IPS DF 19.7 (cell line): ENCODE results near the gene RASA4B.
"Not testable (repeated sequence)": the region's sequence is repeated elsewhere in the genome, so short reads cannot be mapped to it uniquely, and the experiment has no call there.

Source experiments
- DNase-seq: peaks from one replicate; pipeline ENCODE4 v3.0.0-alpha.2; 2013; ENCODE audit warnings: low read depth, low spot score

The RASA4B gene

GRCh38 chr7:102517550-102518147, at the start of gene RASA4B:
Gene RASA4B, minus strand, starts transcription at chr7:102517777. Its CDS starts 67 bp downstream, at chr7:102517710.
- DNase-seq = not testable (repeated sequence)

- DNase-seq = not testable (repeated sequence)
Observed at GRCh38 chr7:102550808-102551422, 33.3 kb upstream of the RASA4B start, which contains the start of gene SPDYE2. Gene SPDYE2, plus strand, starts transcription at chr7:102551226. Its CDS starts 2,030 bp downstream, at chr7:102553256.

- DNase-seq = not testable (repeated sequence)
Observed at GRCh38 chr7:102546353-102546752, 28.8 kb upstream of the RASA4B start.

- not testable (repeated sequence) for DNase-seq
Observed at GRCh38 chr7:102545288-102545687, 27.7 kb upstream of the RASA4B start.

- not testable (repeated sequence) for DNase-seq
Observed at GRCh38 chr7:102544372-102544771, 26.8 kb upstream of the RASA4B start.

GRCh38 chr7:102543596-102543995, 26.0 kb upstream of the RASA4B start, which contains the start of gene UPK3BL2:
Gene UPK3BL2, minus strand, starts transcription at chr7:102543696. Its CDS starts 60 bp downstream, at chr7:102543636.
- not testable (repeated sequence) for DNase-seq

GRCh38 chr7:102542771-102543170, 25.2 kb upstream of the RASA4B start:
- DNase-seq = not testable (repeated sequence)

- not testable (repeated sequence) for DNase-seq
Observed at GRCh38 chr7:102542083-102542482, 24.5 kb upstream of the RASA4B start.

GRCh38 chr7:102540604-102541003, 23.0 kb upstream of the RASA4B start:
- DNase-seq = not testable (repeated sequence)

GRCh38 chr7:102535062-102535615, 17.6 kb upstream of the RASA4B start:
- DNase-seq = not testable (repeated sequence)

- not testable (repeated sequence) for DNase-seq
Observed at GRCh38 chr7:102532127-102532526, 14.6 kb upstream of the RASA4B start.

GRCh38 chr7:102531583-102531982, 14.0 kb upstream of the RASA4B start:
- DNase-seq = not testable (repeated sequence)

- DNase-seq = not testable (repeated sequence)
Observed at GRCh38 chr7:102527822-102528793, 10.5 kb upstream of the RASA4B start.

- not testable (repeated sequence) for DNase-seq
Observed at GRCh38 chr7:102527182-102527581, 9.6 kb upstream of the RASA4B start.

GRCh38 chr7:102524803-102525202, 7.2 kb upstream of the RASA4B start:
- DNase-seq = not testable (repeated sequence)

GRCh38 chr7:102520797-102521196, 3.2 kb upstream of the RASA4B start:
- not testable (repeated sequence) for DNase-seq

- not testable (repeated sequence) for DNase-seq
Observed at GRCh38 chr7:102516951-102517350, 626 bp downstream of the RASA4B start.

GRCh38 chr7:102515889-102516288, 1.7 kb downstream of the RASA4B start:
- DNase-seq = not testable (repeated sequence)

- DNase-seq = not testable (repeated sequence)
Observed at GRCh38 chr7:102514881-102515721, 2.5 kb downstream of the RASA4B start.

GRCh38 chr7:102512642-102513221, 4.8 kb downstream of the RASA4B start:
- peak; percentile 30 for DNase-seq
